Neutrophil (primary cell): Measurements from ENCODE around the gene ERC2.

Experiments used
- H3K27ac ChIP-seq: fragments of 200-600 bp; sonication (generic); 2 replicates; pipeline ENCODE4 v1.5.1; 2016; ENCODE audit warnings: mild to moderate bottlenecking, moderate library complexity
- H3K27me3 ChIP-seq: fragments of 200-600 bp; sonication (generic); 2 replicates; pipeline ENCODE4 v1.6.0; 2016; ENCODE audit warnings: mild to moderate bottlenecking
- H3K36me3 ChIP-seq: fragments of 200-600 bp; sonication (generic); 2 replicates; pipeline ENCODE4 v1.5.1; 2017
- H3K4me1 ChIP-seq, 2 experiments: fragments of 200-600 bp in 1 of 2; sonication (generic) in 1 of 2; 1 replicate in 1 of 2; 2 replicates in 1 of 2; pipeline versions ENCODE4 v1.5.1 to v1.6.1; 2013 to 2016; ENCODE audit warnings: low read depth in 1 of 2, low read length in 1 of 2, mild to moderate bottlenecking in 1 of 2, moderate library complexity in 1 of 2; ENCODE audit not compliant: control insufficient read depth in 1 of 2, insufficient read depth in 1 of 2
- H3K4me3 ChIP-seq, 2 experiments: fragments of 200-600 bp in 1 of 2; sonication (generic) in 1 of 2; 1 replicate in 1 of 2; 2 replicates in 1 of 2; pipeline ENCODE4 v1.5.1; 2013 to 2016; ENCODE audit warnings: low read depth in 1 of 2, low read length in 1 of 2, mild to moderate bottlenecking in 1 of 2, moderate library complexity in 1 of 2
- H3K9me3 ChIP-seq: fragments of 200-600 bp; sonication (generic); 2 replicates; pipeline ENCODE4 v1.5.1; 2016
- TF ChIP-seq, protein P1 (sequence below): fragments of 200-600 bp; sonication (generic); IDR thresholded peaks from 2 replicates; pipeline ENCODE4 v1.5.1; 2016; ENCODE audit warnings: antibody characterized with exemption

ERC2 gene

DNA sequence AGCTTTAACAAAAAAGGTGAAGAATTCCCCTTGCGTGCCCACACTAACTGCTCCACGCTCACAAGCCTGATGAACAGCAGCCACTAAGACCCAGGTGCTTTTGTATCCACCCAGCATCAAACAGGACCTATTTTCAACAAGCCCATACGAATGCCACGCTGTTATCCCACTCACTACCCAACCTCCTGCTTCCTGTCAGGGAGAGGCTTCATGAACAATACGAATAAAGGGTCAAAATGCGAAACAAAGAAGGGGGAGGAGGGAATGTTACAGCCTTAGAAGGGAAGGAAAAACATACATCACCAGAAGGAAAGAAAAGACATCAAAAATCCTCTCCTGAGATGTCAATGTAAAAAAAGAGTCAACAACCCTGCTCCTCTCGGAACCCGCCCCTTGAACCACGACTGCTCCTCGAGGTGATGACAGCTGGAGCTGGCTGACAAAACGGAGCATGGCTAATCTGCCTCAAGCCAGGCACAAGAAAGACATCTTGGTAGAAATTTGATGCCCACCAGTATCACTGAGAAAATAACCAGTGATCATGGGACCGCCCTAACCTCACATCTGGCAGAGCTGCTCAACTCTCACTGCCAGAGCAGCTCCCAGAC, 9.7 kb downstream of the ERC2 start:
- Histone ChIP-seq H3K4me3 (no peak overlapping the region), H3K27ac (no peak overlapping the region), H3K9me3 (no peaks in the 10 kb centered on the region), H3K4me1 (no peaks in the 10 kb centered on the region), H3K36me3 (no peaks in the 10 kb centered on the region), H3K27me3 (peaks cover 36% of the 10 kb centered on the region)
- TF ChIP-seq, protein P1, sequence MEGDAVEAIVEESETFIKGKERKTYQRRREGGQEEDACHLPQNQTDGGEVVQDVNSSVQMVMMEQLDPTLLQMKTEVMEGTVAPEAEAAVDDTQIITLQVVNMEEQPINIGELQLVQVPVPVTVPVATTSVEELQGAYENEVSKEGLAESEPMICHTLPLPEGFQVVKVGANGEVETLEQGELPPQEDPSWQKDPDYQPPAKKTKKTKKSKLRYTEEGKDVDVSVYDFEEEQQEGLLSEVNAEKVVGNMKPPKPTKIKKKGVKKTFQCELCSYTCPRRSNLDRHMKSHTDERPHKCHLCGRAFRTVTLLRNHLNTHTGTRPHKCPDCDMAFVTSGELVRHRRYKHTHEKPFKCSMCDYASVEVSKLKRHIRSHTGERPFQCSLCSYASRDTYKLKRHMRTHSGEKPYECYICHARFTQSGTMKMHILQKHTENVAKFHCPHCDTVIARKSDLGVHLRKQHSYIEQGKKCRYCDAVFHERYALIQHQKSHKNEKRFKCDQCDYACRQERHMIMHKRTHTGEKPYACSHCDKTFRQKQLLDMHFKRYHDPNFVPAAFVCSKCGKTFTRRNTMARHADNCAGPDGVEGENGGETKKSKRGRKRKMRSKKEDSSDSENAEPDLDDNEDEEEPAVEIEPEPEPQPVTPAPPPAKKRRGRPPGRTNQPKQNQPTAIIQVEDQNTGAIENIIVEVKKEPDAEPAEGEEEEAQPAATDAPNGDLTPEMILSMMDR: no peak

DNA sequence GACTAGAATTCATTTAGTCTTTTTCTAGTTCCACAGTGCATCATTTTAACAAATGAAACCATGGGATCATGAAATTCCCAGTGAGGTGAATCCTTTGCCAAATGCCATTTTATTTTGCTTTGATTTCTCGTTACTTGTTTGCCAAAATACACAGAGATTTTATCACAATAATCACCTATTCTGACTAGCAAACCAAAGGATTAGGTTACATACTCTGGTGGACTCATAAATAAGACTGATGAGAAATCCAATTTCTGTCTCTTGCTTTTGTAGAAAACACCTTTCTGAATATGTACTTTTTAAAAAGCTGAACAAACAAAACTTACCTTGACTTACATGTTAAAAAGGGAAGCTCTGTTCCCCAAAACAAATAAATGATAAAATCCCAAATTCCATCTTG, 12.2 kb downstream of the ERC2 start:
- Histone ChIP-seq H3K4me1 (no peaks in the 10 kb centered on the region), H3K9me3 (no peaks in the 10 kb centered on the region), H3K4me3 (no peak overlapping the region), H3K27ac (no peak overlapping the region), H3K27me3 (peaks cover 42% of the 10 kb centered on the region), H3K36me3 (no peaks in the 10 kb centered on the region)
- TF ChIP-seq, protein P1: no peak

DNA sequence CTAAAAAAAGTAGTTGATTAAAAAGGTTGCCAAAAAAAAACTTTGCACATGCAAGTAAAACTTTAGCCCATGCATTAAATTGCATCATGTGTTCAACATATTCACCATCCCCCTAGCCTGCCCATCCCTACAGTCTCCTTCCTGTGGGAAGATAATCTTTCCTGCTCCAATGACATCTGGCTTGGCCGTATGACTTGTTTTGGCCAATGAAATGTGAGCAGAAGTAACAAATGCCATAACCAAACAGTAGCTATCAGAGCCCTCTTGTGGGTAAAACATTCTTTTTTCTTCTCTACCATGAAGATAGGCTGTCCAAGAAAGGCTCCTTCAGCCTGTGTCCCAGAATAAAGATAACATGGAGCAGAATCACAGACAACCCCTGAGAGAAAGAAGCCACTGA, 15.3 kb downstream of the ERC2 start:
- Histone ChIP-seq H3K4me1 (no peaks in the 10 kb centered on the region), H3K36me3 (no peaks in the 10 kb centered on the region), H3K9me3 (no peaks in the 10 kb centered on the region), H3K27ac (no peak overlapping the region), H3K4me3 (no peak overlapping the region), H3K27me3 (peaks cover 38% of the 10 kb centered on the region)
- TF ChIP-seq, protein P1: no peak

DNA sequence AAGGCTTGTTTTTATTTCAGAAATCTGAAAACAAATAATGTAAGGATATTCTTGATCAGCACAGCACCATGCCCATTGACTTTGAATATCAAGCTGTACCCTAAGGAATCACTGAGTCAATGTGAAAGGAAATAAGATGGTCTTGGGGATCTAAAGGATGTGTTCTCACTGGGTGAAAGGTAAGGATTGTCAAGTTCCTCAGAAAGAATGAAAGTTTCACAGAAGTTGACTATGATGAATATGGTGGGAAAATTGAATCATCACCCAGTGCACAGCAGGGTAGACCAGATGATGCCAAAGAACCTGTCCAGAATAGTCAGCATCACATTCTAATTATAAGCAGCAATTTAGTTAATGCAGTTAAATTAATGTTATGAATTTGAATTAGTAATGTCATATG, 16.2 kb downstream of the ERC2 start:
- H3K9me3 ChIP-seq: no peaks in the 10 kb centered on the region
- no peak overlapping the region for H3K4me3 ChIP-seq
- no peaks in the 10 kb centered on the region for H3K36me3 ChIP-seq
- no peak overlapping the region for H3K27ac ChIP-seq
- H3K4me1 ChIP-seq: no peaks in the 10 kb centered on the region
- TF ChIP-seq, protein P1: no peak
- H3K27me3 ChIP-seq: peaks cover 31% of the 10 kb centered on the region

DNA sequence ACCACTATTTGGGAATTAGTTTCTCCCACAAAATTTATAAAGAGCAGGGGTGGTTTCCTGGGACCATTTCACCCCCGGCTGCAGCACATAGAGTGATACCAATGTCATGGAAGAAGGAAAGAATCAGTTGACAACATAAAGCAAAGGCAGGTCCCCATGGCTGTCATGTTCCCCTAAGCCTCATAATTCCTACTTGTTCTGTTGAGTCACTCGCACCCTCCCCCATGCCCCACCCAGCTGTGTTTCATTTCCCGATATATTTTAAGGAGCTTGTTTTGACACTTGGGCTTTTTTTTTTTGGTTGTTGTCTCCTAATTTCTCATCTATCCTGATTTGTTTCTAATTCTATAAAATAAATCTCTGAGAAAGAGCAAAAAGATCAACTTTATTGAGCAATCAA, 24.9 kb downstream of the ERC2 start:
- H3K4me1 ChIP-seq: no peaks in the 10 kb centered on the region
- H3K27me3 ChIP-seq: no peaks in the 10 kb centered on the region
- no peak overlapping the region for H3K27ac ChIP-seq
- H3K36me3 ChIP-seq: no peaks in the 10 kb centered on the region
- H3K9me3 ChIP-seq: no peaks in the 10 kb centered on the region
- TF ChIP-seq, protein P1: no peak
- H3K4me3 ChIP-seq: no peak overlapping the region

DNA sequence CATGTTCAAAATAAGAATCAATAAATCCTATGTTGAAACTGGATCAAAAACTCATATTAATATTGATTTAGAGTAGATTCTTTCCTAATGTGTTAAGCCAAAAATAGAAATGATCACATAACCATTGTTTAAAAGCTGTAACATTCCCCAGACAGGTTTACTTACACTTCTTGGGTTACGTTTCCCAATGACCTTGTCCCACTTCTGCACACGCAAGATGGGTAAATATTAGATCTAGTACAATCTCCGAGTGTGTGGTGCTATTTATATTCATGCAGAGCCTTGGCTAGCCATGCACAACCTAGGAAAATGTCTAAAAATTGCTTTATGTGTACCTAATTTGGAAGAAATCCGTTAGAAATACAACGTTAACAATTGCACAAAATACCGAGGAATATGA, 39.6 kb downstream of the ERC2 start:
- no peaks in the 10 kb centered on the region for H3K27me3 ChIP-seq
- no peaks in the 10 kb centered on the region for H3K4me1 ChIP-seq
- TF ChIP-seq, protein P1: no peak
- H3K4me3 ChIP-seq: no peak overlapping the region
- no peaks in the 10 kb centered on the region for H3K9me3 ChIP-seq
- H3K27ac ChIP-seq: no peak overlapping the region
- H3K36me3 ChIP-seq: no peaks in the 10 kb centered on the region
